NCI-H1436 (cell line): ENCODE results near the gene FRY.

Source experiments
- DNase-seq: peaks from one replicate; lab custom pipeline; 2025; lab: John Stamatoyannopoulos, UW

The FRY gene

DNA sequence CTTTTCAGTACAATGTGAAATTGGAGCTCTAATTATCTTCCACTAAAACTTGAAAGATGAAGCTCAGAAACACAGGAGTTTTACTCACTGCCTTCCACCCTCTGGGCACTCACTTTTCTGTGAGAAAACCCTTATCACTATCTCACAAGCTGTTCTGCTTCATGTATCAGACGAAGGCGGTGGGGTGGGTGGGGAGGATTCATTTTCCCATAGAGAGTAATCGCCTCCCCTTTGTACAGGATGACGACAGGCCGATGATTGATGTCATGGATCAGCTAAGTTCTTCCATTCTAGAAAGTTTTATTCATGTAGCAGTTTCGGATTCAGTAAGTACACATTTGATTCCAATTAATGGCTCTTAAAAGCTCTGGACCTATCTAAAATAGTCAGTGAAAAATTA is 143.7 kb downstream of the FRY start:
- no peak for DNase-seq

- DNase-seq, result no peak
Measured at GRCh38 chr13:32175943-32176342, 144.4 kb downstream of the FRY start.

- DNase-seq, result no peak
Measured at GRCh38 chr13:32176696-32177095, 145.1 kb downstream of the FRY start.

DNA sequence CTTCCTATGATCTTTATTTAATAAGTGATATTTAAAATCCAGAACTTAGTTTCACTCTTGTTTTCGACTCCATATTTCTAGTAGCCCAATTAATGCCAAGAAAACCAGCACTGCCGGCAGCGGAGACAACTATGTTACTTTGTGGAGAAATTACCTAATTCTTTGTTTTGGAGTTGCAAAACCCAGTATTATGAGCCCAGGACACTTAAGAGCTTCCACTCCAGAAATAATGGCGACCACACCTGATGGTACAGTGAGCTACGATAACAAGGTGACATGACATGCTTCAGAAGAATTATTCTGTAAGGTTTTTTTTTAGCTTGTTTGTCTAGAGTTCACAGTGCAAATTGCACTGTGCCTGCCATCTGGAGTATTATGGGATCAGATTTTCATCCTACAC is 147.2 kb downstream of the FRY start:
- no peak for DNase-seq

- no peak for DNase-seq
Measured at GRCh38 chr13:32179708-32180107, 148.1 kb downstream of the FRY start.

DNA sequence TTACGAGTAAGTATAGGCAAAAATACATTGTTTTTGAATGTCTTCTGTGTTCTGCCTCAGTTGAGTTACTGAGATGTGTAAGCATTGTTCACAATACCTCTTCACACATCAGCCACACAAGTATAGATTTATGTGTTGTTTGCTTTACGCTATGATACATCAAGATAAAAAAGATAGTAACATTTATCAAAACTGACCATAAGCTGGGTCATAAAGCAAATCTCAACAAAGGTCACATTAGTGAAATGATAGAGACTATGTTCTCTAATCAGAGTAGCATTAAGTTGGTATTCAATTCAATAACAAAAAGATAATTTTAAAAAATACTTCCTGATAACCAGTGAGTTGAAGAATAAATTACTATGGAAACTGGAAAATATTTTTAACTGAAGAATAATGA is 156.1 kb downstream of the FRY start:
- DNase-seq, result no peak

- no peak for DNase-seq
Measured at GRCh38 chr13:32191452-32191998, 160.0 kb downstream of the FRY start.

DNA sequence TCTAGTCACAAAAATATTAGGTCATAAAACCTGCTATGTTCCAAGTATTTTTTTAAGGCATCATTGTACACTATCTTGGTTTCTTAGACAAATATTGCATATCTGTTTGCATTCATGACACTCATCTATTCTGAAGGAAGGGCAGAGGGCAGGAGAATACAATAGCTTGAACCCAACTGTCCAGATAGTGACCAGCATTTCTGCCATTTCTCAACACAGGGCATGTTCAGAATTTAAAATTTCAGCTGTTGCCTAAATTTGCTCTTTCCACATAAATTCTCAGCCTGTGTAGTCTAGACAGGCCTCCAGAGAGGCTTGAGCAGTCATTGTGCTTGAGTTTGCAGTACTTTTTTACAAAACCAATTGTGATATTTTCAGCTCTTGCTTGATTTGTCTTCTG is 164.1 kb downstream of the FRY start:
- no peak for DNase-seq

GRCh38 chr13:32199168-32199567 is 167.6 kb downstream of the FRY start:
- no peak for DNase-seq

GRCh38 chr13:32200741-32201140 is 169.2 kb downstream of the FRY start:
- DNase-seq, result no peak

- DNase-seq, result no peak
Measured at GRCh38 chr13:32201809-32202208, 170.2 kb downstream of the FRY start.

DNA sequence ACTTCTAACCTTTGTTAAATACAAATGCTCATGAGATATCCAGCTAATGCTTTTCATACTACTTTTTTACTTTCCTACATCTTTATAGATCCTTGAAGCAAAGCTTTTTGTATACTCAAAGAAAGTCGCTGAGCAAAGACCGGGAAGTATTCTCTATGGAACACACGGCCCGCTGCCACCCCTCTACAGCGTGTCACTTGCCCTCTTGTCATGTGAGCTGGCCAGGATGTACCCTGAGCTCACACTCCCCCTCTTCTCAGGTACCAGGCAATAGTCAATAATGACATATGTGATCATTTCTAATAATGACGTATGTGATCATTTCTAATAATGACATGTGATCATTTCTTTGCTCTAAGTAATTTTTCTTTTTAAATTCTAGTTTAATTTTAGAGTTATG is 170.7 kb downstream of the FRY start:
- DNase-seq, result no peak

- no peak for DNase-seq
Measured at GRCh38 chr13:32203221-32203620, 171.6 kb downstream of the FRY start.

DNA sequence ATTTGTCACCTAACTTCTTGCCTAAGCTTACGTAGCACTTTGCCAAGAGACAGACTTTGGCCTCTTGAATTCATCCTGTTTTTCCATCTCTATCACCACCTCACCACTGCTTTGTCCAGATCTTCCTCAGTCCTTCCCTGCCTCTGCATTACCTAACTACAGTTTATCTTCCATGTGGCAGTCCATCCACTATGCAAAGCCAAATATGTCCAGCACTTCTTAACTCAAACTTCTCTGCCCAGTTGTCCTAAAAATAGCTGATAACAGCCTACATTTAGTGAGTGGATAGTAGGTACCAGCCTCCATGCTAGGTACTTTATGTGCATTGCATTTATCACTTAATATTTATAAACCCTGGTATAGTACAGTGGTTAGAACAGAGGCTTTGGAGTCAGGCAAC is 172.2 kb downstream of the FRY start:
- no peak for DNase-seq

DNA sequence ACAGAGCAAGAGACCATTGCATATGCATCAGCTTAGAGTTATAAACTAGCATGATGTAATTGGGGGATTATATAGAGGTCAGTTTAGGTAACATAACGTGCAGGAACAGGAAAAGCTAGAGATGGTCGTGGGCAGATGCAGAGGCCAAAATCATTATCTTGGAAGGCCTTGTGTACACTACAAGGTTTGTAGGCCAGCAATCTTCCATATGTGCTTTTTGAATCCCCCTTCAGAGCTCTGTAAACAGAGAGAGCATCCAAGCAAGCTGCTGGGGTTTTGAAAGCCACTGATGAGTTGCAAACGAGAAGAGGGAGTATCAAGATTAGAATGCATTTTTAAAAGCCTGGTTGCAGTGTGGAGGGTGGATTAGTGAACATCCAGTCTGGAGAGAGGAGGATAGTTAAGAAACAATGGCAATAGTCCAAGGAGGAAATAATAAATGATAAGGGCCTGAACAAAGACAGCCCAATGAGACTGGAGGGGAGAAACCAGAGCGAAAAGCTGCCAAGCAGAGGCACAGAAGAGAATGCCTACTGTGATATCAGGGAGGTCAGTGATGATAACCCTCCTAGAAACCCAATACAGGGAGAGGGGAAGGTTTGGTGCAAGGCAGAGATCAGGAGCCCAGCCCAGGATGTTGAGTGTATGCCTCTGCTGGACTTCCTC is 174.0 kb downstream of the FRY start:
- DNase-seq, result no peak

GRCh38 chr13:32206097-32206740 is 174.6 kb downstream of the FRY start:
- no peak for DNase-seq

- DNase-seq, result no peak
Measured at GRCh38 chr13:32208860-32209259, 177.3 kb downstream of the FRY start.

- DNase-seq, result no peak
Measured at GRCh38 chr13:32209652-32210051, 178.1 kb downstream of the FRY start.

GRCh38 chr13:32210101-32210500 is 178.5 kb downstream of the FRY start:
- no peak for DNase-seq

DNA sequence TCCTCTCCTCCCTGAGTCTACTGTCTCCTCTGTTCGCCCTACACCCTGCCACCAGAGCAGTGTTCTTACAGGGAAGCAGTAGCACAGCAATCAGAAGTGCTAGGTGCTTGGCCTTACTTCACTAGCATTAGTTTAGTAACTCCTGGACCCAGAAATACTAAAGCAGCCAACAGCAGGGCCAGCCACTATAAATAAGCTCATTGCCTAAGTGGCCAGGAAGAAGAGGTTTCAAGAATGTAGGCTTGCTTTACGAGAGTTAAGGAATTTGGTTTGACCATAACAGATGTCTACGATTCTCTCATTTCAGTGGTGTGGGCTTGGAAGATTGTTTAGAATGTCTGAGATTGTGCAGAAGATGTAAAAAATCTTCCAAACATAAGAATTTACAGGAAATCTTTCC is 180.2 kb downstream of the FRY start:
- DNase-seq, result no peak

GRCh38 chr13:32212421-32212820 is 180.8 kb downstream of the FRY start:
- no peak for DNase-seq

GRCh38 chr13:32213626-32214025 is 182.1 kb downstream of the FRY start:
- DNase-seq, result no peak

GRCh38 chr13:32214071-32214470 is 182.5 kb downstream of the FRY start:
- no peak for DNase-seq

DNA sequence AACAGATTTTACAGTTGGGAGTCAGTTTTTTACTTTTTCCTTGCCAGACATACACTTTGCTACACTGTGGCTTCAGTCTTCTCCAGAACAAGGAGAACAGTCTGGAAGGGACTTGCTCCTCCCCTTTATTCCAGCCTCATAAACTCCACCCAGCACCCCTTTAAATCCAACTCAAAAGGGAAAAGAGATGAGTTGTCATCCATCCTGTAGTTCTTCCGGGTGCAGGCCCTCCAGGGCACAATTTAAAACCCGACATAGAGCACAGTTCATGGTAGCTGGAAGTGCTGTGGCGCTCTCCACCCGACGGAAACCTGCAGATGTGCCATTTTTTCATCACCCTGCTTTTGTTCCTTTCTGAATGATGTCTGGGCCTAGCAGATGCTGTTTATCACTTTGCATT is 184.7 kb downstream of the FRY start:
- DNase-seq, result no peak
